Left ventricle myocardium inferior (tissue), 1 donor: ENCODE data around the gene RAB18. TPM values are rescaled to one million over a fixed set of nuclear protein-coding genes. Genes with fewer than 3 reads are reported as not detected.
A peak's percentile ranks its signal among the peaks of the same experiment; 100 is the strongest.

Source experiments
- DNase-seq: peaks from one replicate; pipeline ENCODE4 v3.0.0-alpha.2; 2020
- H3K27ac ChIP-seq: fragments of 200-600 bp; replicated peaks from 2 replicates; pipeline ENCODE4 v1.8.0; 2021
- H3K27me3 ChIP-seq: fragments of 200-600 bp; 2 replicates; pipeline ENCODE4 v1.8.0; 2021; ENCODE audit warnings: low read depth
- H3K36me3 ChIP-seq: fragments of 200-600 bp; 2 replicates; pipeline ENCODE4 v1.8.0; 2021
- H3K4me1 ChIP-seq: fragments of 200-600 bp; 2 replicates; pipeline ENCODE4 v1.8.0; 2021
- H3K4me3 ChIP-seq: fragments of 200-600 bp; 2 replicates; pipeline ENCODE4 v1.8.0; 2021; ENCODE audit warnings: mild to moderate bottlenecking, moderate library complexity
- H3K9me3 ChIP-seq: fragments of 200-600 bp; replicated peaks from 2 replicates; pipeline ENCODE4 v1.8.0; 2021
- CTCF ChIP-seq: fragments of 200-600 bp; IDR thresholded peaks from 2 replicates; pipeline ENCODE4 v1.8.0; 2021; ENCODE audit warnings: antibody characterized with exemption, mild to moderate bottlenecking, borderline replicate concordance
- intact Hi-C: fragments of 100-400 bp; cut with micrococcal nuclease; formaldehyde crosslinking; loops from one replicate; pipeline ENCODE4 v1.11.0; 2022
- total RNA-seq: library from RNA; stranded (reverse); fragmentation: NEBNext Ultra II Directional; extraction: Animal tissue kit (Norgen Biotek cat#: 25700); gene quantifications from one replicate; pipeline ENCODE4 v1.2.1, GENCODE V29; 2021
- donor health status: DM: no; HTN: yes; CAD: no; lungs with severe emphysema.

Gene RAB18
- total RNA-seq, 1 donor from 2014 or later, result 145 TPM

GRCh38 chr10:27518261-27518660 is 14.2 kb downstream of the RAB18 start:
- no peak for DNase-seq
- no peak overlapping the region for H3K27ac ChIP-seq
- intact Hi-C loops, result no loop called here
- H3K4me1 ChIP-seq, result peaks cover 25% of the 10 kb centered on the region
- no peaks in the 10 kb centered on the region for H3K9me3 ChIP-seq
- no peak for TF ChIP-seq CTCF
- peaks cover 7% of the 10 kb centered on the region for H3K36me3 ChIP-seq
- no peaks in the 10 kb centered on the region for H3K27me3 ChIP-seq
- H3K4me3 ChIP-seq, result no peak overlapping the region

- intact Hi-C loops, result no loop called here
- no peak for TF ChIP-seq CTCF
- Histone ChIP-seq H3K4me1 (peaks cover 64% of the 10 kb centered on the region), H3K36me3 (no peaks in the 10 kb centered on the region), H3K27me3 (no peaks in the 10 kb centered on the region), H3K9me3 (no peaks in the 10 kb centered on the region), H3K27ac (peak overlapping the region; percentile 25), H3K4me3 (no peak overlapping the region)
- DNase-seq, result no peak
These were observed 21.7 kb downstream of the RAB18 start for GRCh38 chr10:27525819-27526218.

- intact Hi-C loops, result no loop called here
- DNase-seq, result no peak
- no peak for TF ChIP-seq CTCF
- no peaks in the 10 kb centered on the region for H3K9me3 ChIP-seq
- H3K4me3 ChIP-seq, result no peak overlapping the region
- H3K36me3 ChIP-seq, result no peaks in the 10 kb centered on the region
- no peaks in the 10 kb centered on the region for H3K27me3 ChIP-seq
- H3K4me1 ChIP-seq, result peaks cover 68% of the 10 kb centered on the region
- peak overlapping the region; percentile 25 for H3K27ac ChIP-seq
These were observed 22.1 kb downstream of the RAB18 start for GRCh38 chr10:27526242-27526641.

- H3K4me1 ChIP-seq, result peaks cover 75% of the 10 kb centered on the region
- H3K36me3 ChIP-seq, result no peaks in the 10 kb centered on the region
- H3K4me3 ChIP-seq, result no peak overlapping the region
- intact Hi-C loops, result no loop called here
- no peak for DNase-seq
- no peaks in the 10 kb centered on the region for H3K27me3 ChIP-seq
- no peaks in the 10 kb centered on the region for H3K9me3 ChIP-seq
- no peak for TF ChIP-seq CTCF
- no peak overlapping the region for H3K27ac ChIP-seq
These were observed 23.7 kb downstream of the RAB18 start for GRCh38 chr10:27527666-27528295.

- TF ChIP-seq CTCF, result no peak
- H3K4me3 ChIP-seq, result no peak overlapping the region
- no peaks in the 10 kb centered on the region for H3K9me3 ChIP-seq
- DNase-seq, result no peak
- intact Hi-C loops, result no loop called here
- no peak overlapping the region for H3K27ac ChIP-seq
- H3K4me1 ChIP-seq, result peaks cover 71% of the 10 kb centered on the region
- H3K27me3 ChIP-seq, result no peaks in the 10 kb centered on the region
- H3K36me3 ChIP-seq, result peaks cover 8% of the 10 kb centered on the region
These were observed 25.1 kb downstream of the RAB18 start for GRCh38 chr10:27529010-27529783.
